SH-SY5Y (cell line): ENCODE data around the gene EPHA10.

Source experiments
- GATA2 ChIP-seq: IDR thresholded peaks from 2 replicates; pipeline ENCODE4 v1.6.1; 2011; ENCODE audit warnings: mild to moderate bottlenecking, low read depth, low read length
- GATA3 ChIP-seq: IDR thresholded peaks from 2 replicates; pipeline ENCODE4 v1.6.1; 2011; ENCODE audit warnings: low read depth, mild to moderate bottlenecking, low read length, moderate library complexity

- no peak for TF ChIP-seq GATA2
- no peak for TF ChIP-seq GATA3
These were observed 40.3 kb downstream of the EPHA10 start for GRCh38 chr1:37724575-37724974.
